ENCODE results near the gene RAB11A. TPM values are rescaled to one million over a fixed set of nuclear protein-coding genes. Genes with fewer than 3 reads are reported as not detected.

Gene RAB11A
- total RNA-seq, 1 donor from 2014 or later = 151 TPM

DNA sequence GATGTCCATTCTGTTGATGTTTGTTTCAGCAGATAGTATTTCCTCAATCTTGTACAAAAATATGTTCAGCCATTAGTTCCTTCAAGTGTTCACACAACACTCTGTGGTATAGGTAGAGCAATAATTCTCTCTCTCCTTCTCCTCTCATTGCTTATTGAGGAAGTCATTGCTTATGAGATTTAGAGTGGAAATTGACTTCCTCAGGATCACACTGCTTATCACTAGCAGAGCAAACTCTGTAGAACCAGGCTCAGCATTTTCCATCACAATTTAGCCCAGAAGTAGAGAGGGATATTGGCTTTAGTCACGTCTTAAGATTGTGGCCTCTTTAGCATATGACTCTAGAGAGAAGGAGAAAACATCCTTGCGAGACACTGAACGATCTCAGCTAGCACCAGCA lies 31.2 kb downstream of the RAB11A start:
- intact Hi-C loops (cut with DNase I) = no loop called here
- Histone ChIP-seq H3K27me3 (no peaks in the 10 kb centered on the region), H3K27ac (no peak overlapping the region), H3K4me1 (peaks cover 36% of the 10 kb centered on the region), H3K9me3 (no peaks in the 10 kb centered on the region), H3K4me3 (no peak overlapping the region), H3K36me3 (peaks cover 0 to 40% of the 10 kb centered on the region in 2 donors)
- TF ChIP-seq POLR2A (IDR thresholded peaks at IDR 0.05) (no peak), POLR2AphosphoS5 (IDR thresholded peaks at IDR 0.05; ENCODE audit: insufficient read depth in 1 of 2, low read depth in 1 of 2) (no peak)
- TF ChIP-seq, protein P1, sequence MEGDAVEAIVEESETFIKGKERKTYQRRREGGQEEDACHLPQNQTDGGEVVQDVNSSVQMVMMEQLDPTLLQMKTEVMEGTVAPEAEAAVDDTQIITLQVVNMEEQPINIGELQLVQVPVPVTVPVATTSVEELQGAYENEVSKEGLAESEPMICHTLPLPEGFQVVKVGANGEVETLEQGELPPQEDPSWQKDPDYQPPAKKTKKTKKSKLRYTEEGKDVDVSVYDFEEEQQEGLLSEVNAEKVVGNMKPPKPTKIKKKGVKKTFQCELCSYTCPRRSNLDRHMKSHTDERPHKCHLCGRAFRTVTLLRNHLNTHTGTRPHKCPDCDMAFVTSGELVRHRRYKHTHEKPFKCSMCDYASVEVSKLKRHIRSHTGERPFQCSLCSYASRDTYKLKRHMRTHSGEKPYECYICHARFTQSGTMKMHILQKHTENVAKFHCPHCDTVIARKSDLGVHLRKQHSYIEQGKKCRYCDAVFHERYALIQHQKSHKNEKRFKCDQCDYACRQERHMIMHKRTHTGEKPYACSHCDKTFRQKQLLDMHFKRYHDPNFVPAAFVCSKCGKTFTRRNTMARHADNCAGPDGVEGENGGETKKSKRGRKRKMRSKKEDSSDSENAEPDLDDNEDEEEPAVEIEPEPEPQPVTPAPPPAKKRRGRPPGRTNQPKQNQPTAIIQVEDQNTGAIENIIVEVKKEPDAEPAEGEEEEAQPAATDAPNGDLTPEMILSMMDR (IDR thresholded peaks at IDR 0.05) = no peak
- DNase-seq (ENCODE audit: extremely low spot score in 2 of 2) = no peak

DNA sequence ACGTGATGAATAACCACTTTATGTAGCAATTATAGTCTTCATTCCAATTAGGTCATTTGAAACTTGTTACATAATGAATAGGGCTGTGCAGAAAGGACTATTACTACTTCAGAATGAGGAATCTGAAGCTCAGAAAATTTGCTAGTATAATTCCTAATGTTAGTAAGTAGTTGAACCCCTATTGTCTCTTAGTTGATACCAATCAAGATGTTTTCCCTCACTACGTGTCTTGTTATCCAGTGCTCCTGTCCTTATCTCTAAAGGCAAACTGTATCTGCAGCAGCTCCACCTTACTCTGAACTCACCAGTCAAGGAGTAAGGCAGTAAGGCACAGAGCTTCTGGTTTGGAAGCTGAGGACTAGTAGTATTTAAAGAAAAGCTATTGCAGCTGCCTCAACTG lies 32.0 kb downstream of the RAB11A start:
- intact Hi-C loops (cut with DNase I) = no loop called here
- Histone ChIP-seq H3K27ac (no peak overlapping the region), H3K4me1 (peaks cover 36% of the 10 kb centered on the region), H3K36me3 (peaks cover 0 to 36% of the 10 kb centered on the region in 2 donors), H3K9me3 (no peaks in the 10 kb centered on the region), H3K4me3 (no peak overlapping the region), H3K27me3 (no peaks in the 10 kb centered on the region)
- no peak for DNase-seq (ENCODE audit: extremely low spot score in 2 of 2)
- no peak for TF ChIP-seq POLR2AphosphoS5 (IDR thresholded peaks at IDR 0.05; ENCODE audit: insufficient read depth in 1 of 2, low read depth in 1 of 2)
- TF ChIP-seq POLR2A (IDR thresholded peaks at IDR 0.05) = no peak
- TF ChIP-seq, protein P1 (IDR thresholded peaks at IDR 0.05) = no peak

DNA sequence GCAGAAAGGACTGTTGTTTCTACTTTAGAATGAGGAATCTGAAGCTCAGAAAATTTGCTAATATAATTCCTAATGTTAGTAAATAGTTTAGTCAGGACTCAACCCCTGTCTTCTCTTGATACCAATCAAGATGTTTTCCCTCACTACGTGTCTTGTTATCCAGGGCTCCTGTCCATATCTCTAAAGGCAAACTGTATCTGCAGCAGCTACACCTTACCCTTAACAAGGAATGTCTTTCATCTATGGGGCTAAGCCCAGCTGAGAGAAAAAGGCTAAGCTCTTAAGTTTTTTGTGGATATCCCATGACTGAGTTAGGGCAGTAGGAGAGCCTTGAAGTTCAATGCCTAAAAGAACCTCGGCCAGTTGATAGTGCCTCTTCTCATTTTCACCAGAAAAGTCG lies 32.5 kb downstream of the RAB11A start:
- DNase-seq (ENCODE audit: extremely low spot score in 2 of 2) = no peak
- intact Hi-C loops (cut with DNase I) = no loop called here
- TF ChIP-seq, protein P1 (IDR thresholded peaks at IDR 0.05) = no peak
- TF ChIP-seq POLR2AphosphoS5 (IDR thresholded peaks at IDR 0.05; ENCODE audit: insufficient read depth in 1 of 2, low read depth in 1 of 2) (no peak), POLR2A (IDR thresholded peaks at IDR 0.05) (no peak)
- Histone ChIP-seq H3K4me3 (no peak overlapping the region), H3K36me3 (peaks cover 0 to 36% of the 10 kb centered on the region in 2 donors), H3K27me3 (no peaks in the 10 kb centered on the region), H3K9me3 (no peaks in the 10 kb centered on the region), H3K4me1 (peaks cover 36% of the 10 kb centered on the region), H3K27ac (no peak overlapping the region)

DNA sequence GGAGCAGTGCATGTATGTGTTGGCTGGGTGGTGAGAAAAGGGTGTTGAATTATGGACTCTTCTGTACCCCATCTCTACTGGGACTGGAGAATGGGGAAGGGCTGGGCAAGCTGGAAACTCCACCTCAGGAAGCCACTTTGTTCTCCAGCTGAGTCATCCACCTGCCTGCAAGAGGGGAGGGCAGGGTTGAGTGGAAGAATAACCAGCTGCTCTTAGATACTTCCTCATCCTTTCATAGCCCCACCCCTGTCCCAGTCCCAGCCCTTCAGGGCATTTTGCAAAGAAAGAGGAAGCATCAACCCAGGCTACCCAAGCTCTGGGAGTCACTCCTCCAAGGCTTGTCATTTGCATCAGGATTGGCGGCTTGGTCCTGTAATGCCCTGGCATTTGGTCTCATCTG lies 33.1 kb downstream of the RAB11A start:
- TF ChIP-seq POLR2A (IDR thresholded peaks at IDR 0.05) (no peak), POLR2AphosphoS5 (IDR thresholded peaks at IDR 0.05; ENCODE audit: insufficient read depth in 1 of 2, low read depth in 1 of 2) (peak in 1 of 2 donors; percentile 54)
- TF ChIP-seq, protein P1 (IDR thresholded peaks at IDR 0.05) = no peak
- intact Hi-C loops (cut with DNase I) = no loop called here
- Histone ChIP-seq H3K27ac (no peak overlapping the region), H3K4me1 (peaks cover 36% of the 10 kb centered on the region), H3K27me3 (no peaks in the 10 kb centered on the region), H3K9me3 (no peaks in the 10 kb centered on the region), H3K36me3 (peaks cover 0 to 38% of the 10 kb centered on the region in 2 donors), H3K4me3 (no peak overlapping the region)
- DNase-seq (ENCODE audit: extremely low spot score in 2 of 2) = no peak

DNA sequence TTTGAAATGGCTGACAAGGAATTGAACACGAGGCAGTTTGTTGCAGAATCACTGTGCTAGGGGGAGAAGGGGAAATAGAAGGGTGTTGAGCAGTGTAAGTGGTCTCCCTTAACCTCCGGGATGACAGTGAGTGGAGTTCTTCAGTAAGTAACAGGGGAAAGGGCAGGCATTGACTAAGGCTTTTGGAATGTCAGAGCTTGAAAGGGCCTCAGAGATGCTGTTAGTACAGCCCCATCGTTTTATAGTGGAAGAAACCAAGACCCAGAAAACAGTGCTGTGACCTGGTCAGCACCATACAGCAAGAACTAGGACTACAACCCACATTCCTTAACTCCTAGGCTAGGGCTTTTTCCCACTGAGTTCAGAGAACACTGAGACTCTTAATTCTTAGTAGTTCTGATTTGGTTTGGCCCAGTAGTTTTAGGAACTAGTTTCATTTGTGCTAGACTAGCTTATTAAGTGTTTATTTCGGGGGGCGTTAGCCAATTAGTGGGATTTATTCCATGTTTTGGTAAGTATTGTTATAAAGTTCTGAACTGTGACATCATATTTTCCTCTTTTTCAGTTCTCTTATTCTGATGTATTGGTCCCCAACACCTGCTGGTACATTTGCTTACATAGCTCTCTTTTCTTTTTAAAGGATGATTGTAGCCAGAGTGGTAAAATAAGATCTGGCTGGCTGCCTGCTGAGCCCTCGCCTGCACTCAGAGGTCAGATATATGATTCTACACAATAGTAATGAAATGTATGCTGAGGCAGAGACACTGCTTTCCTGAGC lies 34.2 kb downstream of the RAB11A start:
- DNase-seq (ENCODE audit: extremely low spot score in 2 of 2) = no peak
- Histone ChIP-seq H3K27me3 (no peaks in the 10 kb centered on the region), H3K27ac (no peak overlapping the region), H3K36me3 (peaks cover 0 to 33% of the 10 kb centered on the region in 2 donors), H3K4me3 (no peak overlapping the region), H3K9me3 (no peaks in the 10 kb centered on the region), H3K4me1 (peaks cover 36% of the 10 kb centered on the region)
- TF ChIP-seq, protein P1 (IDR thresholded peaks at IDR 0.05) = no peak
- TF ChIP-seq POLR2A (IDR thresholded peaks at IDR 0.05) = no peak
- no peak for TF ChIP-seq POLR2AphosphoS5 (IDR thresholded peaks at IDR 0.05; ENCODE audit: insufficient read depth in 1 of 2, low read depth in 1 of 2)
- intact Hi-C loops (cut with DNase I) = no loop called here
